GM19452 (cell line): ENCODE measurements around the gene NDUFA11.

Experiments used
- ATAC-seq: cut with Tn5 transposase; IDR thresholded peaks from one replicate; pipeline ENCODE4 v1.9.1; 2021; ENCODE audit not compliant: unreplicated experiment

NDUFA11 gene

GRCh38 chr19:5932609-5933262, 29.1 kb upstream of the NDUFA11 start:
- no peak for ATAC-seq

- no peak for ATAC-seq
These were observed 28.6 kb upstream of the NDUFA11 start for GRCh38 chr19:5932146-5932545.

- no peak for ATAC-seq
These were observed 27.7 kb upstream of the NDUFA11 start for GRCh38 chr19:5931251-5931650.

GRCh38 chr19:5929625-5930024, 26.0 kb upstream of the NDUFA11 start:
- no peak for ATAC-seq

GRCh38 chr19:5929179-5929578, 25.6 kb upstream of the NDUFA11 start:
- ATAC-seq: no peak

GRCh38 chr19:5927441-5927821, 23.8 kb upstream of the NDUFA11 start:
- ATAC-seq: no peak

GRCh38 chr19:5926641-5927440, 23.3 kb upstream of the NDUFA11 start:
- no peak for ATAC-seq

GRCh38 chr19:5925830-5926427, 22.3 kb upstream of the NDUFA11 start:
- no peak for ATAC-seq

GRCh38 chr19:5923356-5923755, 19.8 kb upstream of the NDUFA11 start:
- no peak for ATAC-seq

GRCh38 chr19:5922161-5922545, 18.6 kb upstream of the NDUFA11 start:
- ATAC-seq: no peak

GRCh38 chr19:5921516-5922160, 18.0 kb upstream of the NDUFA11 start:
- no peak for ATAC-seq

GRCh38 chr19:5918463-5919079, 15.0 kb upstream of the NDUFA11 start:
- no peak for ATAC-seq

- no peak for ATAC-seq
These were observed 14.0 kb upstream of the NDUFA11 start for GRCh38 chr19:5917431-5918107.

- ATAC-seq: no peak
These were observed 12.7 kb upstream of the NDUFA11 start for GRCh38 chr19:5916181-5916708.

- no peak for ATAC-seq
These were observed 12.2 kb upstream of the NDUFA11 start for GRCh38 chr19:5915782-5916165.

GRCh38 chr19:5914946-5915781, 11.6 kb upstream of the NDUFA11 start:
- ATAC-seq: no peak

GRCh38 chr19:5914358-5914774, 10.8 kb upstream of the NDUFA11 start:
- ATAC-seq: no peak

GRCh38 chr19:5913739-5914357, 10.3 kb upstream of the NDUFA11 start, which contains the start of gene CAPS:
Gene CAPS (plus strand): TSS chr19:5914254. CDS start chr19:5914407, 153 bp downstream.
- ATAC-seq: no peak

- no peak for ATAC-seq
These were observed 7.8 kb upstream of the NDUFA11 start for GRCh38 chr19:5911366-5911765.
